Stomach (tissue), 4 donors: Measurements from ENCODE around the gene SPRED3.

ENCODE experiments used
- CTCF ChIP-seq, 7 experiments: fragments of 450-650 bp in 4 of 7; fragments of 200-600 bp in 3 of 7; sonication (generic) in 3 of 7; IDR thresholded peaks; one replicate each; pipeline ENCODE4 v1.5.1; 2016 to 2019; ENCODE audit warnings: antibody characterized with exemption in 7 of 7, control low read depth in 2 of 7, mild to moderate bottlenecking in 1 of 7
- EP300 ChIP-seq: sonication (generic); formaldehyde crosslinking; IDR thresholded peaks from one replicate; pipeline ENCODE4 v1.6.1; 2017; ENCODE audit warnings: antibody characterized with exemption
- POLR2A ChIP-seq, 4 donors: fragments of 450-650 bp; IDR thresholded peaks; one replicate each; pipeline ENCODE4 v1.6.1; 2016; ENCODE audit warnings: antibody characterized with exemption in 4 of 4, control low read depth in 2 of 4, mild to moderate bottlenecking in 1 of 4, moderate library complexity in 1 of 4

- TF ChIP-seq POLR2A (IDR thresholded peaks at IDR 0.05) (no peak), CTCF (IDR thresholded peaks at IDR 0.05) (no peak), EP300 (no peak)
Observed at GRCh38 chr19:38359242-38360021, 29.1 kb upstream of the SPRED3 start.
